Activated T-cell treated with anti-CD3 and anti-CD28 coated beads for 48 hours (primary cell): Measurements from ENCODE around the gene SNX10.

Experiments
- DNase-seq: peaks from one replicate; pipeline ENCODE4 v3.0.0-alpha.2; 2020; ENCODE audit warnings: low read depth

The SNX10 gene

DNA sequence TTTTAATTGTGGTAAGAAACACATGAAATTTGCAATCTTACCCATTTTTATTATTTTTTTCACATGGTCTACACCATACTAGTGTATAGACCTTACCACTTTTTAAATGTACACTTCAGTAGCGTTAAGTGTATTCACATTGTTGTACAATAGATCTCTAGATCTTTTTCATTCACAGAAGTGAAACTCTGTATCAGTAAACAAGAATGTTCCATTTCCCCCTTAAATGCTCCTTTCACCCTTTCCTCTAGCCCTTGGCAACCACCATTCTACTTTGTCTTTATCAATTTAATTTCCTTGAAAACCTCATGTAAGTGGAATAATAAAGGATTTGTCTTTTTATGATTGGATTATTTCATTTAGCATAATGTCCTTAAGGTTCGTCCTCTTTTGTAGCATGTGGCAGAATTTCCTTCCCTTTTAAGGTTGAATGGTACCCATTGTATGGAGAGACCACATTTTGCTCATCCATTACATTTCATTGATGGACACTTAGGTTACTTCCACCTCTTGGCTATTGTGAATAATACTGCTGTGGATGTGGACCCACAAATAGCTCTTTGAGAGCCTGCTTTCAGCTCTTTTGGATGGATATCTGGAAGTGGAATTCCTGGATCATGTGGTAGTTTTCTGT lies 45.7 kb downstream of the SNX10 start:
- DNase-seq: no peak

- no peak for DNase-seq
Measured at GRCh38 chr7:26340476-26341018, 48.9 kb downstream of the SNX10 start.

DNA sequence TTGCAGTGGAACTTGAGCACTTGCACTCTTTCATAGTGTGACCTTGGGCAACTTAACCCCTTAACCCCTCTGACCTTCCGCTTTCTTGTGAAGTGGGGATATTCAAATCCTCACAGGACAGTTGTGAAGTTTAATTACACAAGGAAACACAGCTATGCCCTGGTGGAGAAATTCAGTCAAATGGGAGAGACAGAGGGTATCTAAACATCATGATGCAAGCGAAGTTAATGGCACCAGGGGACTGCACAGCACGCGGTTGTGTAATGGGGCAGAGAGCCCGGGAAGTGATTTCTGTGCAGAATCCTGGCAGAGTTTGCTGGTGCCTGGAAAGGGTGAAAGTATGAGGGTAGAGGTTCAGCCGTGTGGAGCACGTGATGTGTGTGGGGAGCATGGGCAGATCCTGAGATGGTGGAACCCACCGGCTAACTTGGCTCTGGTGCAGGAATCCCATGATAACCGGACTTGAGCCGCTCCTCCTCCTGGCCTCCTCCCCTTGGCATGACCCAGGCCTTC lies 51.7 kb downstream of the SNX10 start:
- no peak for DNase-seq

GRCh38 chr7:26343837-26344236 lies 52.2 kb downstream of the SNX10 start:
- no peak for DNase-seq

GRCh38 chr7:26345202-26345601 lies 53.5 kb downstream of the SNX10 start:
- no peak for DNase-seq

DNA sequence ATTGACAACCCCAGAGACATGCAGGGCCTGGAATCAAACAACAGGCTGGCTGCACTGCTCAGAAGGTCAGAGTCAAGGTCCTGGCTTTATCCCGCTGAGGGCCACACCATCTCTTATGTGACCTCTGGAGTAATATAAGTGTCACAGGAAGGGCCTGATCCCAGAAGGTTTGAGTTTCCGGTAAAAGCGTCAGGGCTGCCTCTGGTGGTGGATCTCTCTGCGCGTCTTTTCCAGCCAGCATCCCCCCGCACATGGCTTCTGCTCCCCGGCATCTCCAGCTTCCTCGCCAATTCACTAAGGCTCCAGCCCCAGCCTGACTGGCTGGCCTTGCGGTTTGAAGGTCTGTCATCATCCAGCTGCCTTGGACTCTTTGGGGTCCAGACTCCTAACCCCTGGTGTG lies 54.2 kb downstream of the SNX10 start:
- no peak for DNase-seq

GRCh38 chr7:26346611-26347203 lies 55.0 kb downstream of the SNX10 start:
- no peak for DNase-seq

DNA sequence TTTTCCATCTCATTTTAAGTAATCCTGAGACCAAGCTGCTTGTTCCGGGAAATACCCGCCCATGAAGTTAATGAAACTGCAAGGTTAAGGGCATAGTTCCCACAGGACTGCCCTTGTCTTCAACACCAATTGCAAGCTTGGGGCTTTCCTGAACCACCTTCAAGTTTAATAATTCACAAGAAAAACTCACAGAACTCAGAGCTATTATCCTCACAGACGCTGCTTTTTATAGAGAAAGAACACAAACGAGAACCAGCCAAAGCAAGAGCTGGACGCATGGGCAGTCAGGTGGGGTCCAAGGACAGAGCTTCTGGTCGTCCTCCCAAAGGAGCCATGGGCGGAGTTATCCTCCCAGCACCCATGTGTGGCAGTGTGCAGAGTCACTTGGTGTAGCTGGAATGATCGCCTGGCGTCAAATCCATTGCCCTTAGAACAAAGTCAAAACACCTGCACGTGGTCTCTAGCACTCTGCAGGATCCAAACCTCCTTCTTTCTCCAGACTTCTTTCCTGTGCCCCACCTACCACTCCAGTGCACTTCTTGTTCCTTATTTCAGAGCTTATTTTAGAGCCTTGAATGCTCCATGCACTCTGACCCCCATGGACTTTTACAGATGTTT lies 56.7 kb downstream of the SNX10 start:
- DNase-seq: no peak

DNA sequence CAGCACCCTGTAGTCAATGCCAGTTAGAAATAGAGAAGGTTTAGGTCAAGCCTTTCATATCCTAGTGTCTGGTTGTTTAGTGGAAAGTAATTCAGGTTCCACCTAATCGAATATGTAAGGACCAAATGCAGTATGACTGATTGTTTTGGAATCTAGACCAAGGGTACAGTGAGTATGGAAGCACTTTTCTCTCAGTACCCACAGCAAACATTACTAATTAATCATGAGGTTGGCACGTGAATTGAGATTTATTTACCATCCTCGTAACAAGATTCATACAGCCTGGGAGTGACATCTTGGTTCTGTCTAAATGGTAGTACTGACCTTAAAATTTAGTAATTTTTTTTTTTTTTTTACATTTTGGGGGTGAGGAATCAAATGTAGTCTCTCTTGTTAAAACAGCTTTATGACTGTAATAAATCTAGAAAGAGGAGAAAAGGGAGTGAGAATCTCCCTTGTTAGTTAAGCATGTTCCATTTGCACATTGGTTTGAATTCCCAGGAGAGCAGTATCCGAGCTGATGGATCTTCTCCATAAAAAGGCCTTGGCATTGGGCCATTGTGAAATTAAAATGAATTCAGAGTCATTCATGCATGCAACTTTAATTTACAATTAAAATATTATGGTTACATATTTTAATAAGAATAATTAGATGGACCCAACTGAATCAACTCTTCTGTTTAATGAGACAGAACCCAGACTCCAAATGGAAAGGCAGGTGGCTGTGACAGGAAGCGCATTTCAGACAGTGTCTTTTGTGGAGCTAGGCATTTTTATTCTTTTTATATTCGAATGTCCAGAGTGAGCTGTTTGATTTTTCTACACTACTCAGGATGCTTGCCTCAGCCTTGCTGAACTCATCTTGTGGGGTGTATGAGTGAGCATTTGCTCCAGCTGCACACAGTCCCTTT lies 57.6 kb downstream of the SNX10 start:
- DNase-seq: no peak

GRCh38 chr7:26351171-26351570 lies 59.5 kb downstream of the SNX10 start:
- no peak for DNase-seq

DNA sequence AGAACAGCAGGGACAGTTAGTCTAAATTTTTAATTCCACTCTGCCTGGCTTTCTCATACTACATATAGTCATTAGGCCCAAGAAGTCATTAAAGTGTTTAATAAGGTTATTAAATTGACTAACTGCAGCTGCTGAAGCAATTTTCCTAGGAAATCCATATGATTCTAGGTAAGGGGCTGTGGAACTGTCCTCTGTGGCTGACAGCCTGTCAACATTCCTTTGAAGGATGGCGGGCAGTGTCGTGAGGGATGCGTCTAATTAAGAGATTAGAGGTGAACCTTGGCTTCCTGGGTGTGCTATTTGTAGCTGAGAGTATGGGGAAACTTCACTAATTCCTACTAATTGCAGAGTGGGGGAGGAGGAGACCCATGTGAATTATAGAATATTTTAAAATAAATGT lies 64.6 kb downstream of the SNX10 start:
- DNase-seq: no peak

GRCh38 chr7:26356929-26357798 lies 65.5 kb downstream of the SNX10 start:
- no peak for DNase-seq

- no peak for DNase-seq
Measured at GRCh38 chr7:26357799-26358151, 66.1 kb downstream of the SNX10 start.

GRCh38 chr7:26360650-26361049 lies 69.0 kb downstream of the SNX10 start:
- no peak for DNase-seq

- no peak for DNase-seq
Measured at GRCh38 chr7:26361637-26362036, 70.0 kb downstream of the SNX10 start.

DNA sequence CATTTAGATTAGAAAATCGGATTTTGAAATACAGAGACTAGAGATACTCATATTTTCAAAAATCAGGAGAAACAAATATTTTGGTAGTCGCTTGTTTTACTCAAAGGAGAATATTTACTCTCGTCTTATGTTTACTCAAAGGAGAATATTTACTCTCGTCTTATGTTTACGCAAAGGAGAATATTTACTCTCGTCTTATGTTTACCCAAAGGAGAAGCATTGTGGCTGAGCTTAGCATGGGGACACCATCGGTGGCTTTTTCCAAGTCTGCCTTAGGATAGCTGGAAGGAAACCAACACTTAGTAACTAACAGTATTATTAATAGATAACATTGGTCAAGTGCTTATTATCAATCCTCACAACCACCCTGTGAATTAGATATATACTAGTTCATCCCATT lies 71.8 kb downstream of the SNX10 start:
- DNase-seq: no peak

DNA sequence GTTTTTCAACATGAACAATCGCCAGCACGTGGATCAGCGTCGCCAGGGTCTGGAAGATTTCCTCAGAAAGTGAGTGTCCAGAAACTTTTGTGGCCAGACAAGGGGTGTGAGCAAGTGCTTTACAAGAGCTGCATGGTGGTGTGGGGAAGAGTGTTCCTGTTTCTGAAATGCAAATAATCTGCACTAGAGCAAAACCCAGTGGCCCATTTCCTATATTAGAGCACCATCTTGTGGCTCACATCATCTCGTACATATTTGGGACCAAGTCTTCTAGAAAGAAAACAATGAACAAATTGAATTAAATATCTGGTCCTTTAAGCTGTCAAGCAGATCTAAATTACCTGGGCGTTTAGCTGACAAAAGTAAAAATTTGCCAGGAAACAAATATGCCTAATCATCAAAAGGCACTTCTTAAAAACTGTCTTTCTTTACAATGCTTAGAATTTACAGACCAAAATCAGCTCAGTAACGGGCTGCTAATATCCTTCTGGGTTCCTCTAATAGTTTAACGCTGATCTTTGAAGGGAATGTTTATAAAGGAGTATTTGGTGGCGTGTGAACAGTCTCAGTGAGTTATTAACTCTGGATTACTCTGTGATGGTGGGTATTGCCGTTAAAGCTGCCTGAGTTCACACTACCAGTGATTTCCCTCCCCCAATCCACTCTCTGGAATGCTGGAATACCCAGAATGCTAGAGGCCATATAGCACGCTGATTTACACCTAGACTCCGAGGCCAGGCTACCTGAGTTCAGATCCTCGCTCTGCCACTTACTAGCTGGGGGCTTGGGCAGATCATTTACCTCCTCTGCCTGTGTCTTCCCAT lies 73.6 kb downstream of the SNX10 start:
- DNase-seq: no peak

- DNase-seq: no peak
Measured at GRCh38 chr7:26365901-26366275, 74.2 kb downstream of the SNX10 start.

DNA sequence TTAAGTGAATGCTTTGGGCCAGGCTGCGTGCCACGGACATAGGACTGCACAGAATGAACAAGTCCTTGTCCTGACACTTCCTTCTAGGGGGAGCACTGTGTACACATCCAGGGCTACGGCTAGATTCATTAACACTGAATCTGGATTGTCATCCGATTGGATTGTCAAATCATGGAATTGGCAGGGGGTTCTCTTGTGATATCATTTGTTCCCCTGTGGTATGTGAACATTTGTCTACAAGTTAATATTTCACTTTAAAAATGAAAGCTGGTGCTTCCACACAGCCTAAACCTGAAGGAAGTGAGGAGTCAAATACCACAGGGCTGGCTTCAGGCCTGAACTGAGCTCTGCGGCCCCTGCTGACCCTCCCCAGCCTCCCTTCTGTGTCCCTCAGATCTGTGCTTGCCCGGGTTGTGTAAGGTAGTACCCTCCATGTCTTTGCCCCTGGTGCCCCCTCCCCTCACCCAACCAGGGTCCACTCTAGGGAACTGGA lies 75.6 kb downstream of the SNX10 start:
- DNase-seq: no peak

DNA sequence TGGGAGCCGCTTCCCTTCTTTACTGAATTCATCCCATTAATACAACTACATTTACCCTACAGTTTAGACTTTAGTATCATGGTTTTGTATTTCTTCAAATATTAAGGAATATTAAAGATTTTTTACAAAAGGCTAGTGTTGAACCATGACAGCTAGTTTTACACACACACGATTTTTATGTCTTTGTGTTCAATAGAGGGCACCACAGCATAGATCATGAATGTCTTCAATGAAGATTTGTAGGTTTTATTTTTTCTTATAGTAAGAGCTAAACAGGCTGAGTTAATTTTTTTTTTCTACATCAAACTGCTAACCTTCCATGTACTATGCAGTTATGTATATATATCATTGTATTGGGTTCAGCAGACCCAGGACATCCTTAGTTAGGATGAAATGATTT lies 76.9 kb downstream of the SNX10 start:
- DNase-seq: no peak
